T-helper 2 cell (primary cell): ENCODE data around the gene ORC5.

Experiments used
- DNase-seq, 5 experiments: peaks; one replicate each; pipeline versions ENCODE4 v3.0.0 to v3.0.0-alpha.2; 2012 to 2022

ORC5 gene

DNA sequence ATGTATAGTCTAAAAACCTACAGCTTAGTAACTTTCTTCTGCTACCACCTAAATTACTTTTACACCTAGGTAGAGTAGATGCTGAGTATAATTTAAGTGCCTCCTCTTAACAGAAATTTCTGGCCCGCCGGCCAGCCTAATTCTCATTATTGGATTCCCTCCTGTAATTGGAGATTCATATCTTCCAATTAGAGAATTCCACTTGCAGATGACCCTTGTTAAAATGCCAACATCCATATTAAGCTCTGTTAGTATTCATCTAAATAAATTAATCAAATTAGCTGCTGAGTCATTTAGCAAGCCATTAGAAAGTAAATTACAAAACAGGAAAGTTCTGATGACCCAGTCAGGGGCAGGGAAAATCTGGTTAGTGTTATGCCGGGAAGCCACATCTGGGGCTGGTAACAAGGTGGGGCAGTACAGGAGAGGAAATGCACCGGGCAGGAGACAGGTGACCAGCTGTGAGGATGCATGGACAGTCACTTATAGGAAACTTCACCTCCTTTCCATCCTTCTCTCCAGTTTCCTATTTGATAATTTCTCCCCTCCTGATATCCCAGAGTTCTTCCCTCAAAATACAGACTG is 82.8 kb downstream of the ORC5 start:
- DNase-seq, result no peak

DNA sequence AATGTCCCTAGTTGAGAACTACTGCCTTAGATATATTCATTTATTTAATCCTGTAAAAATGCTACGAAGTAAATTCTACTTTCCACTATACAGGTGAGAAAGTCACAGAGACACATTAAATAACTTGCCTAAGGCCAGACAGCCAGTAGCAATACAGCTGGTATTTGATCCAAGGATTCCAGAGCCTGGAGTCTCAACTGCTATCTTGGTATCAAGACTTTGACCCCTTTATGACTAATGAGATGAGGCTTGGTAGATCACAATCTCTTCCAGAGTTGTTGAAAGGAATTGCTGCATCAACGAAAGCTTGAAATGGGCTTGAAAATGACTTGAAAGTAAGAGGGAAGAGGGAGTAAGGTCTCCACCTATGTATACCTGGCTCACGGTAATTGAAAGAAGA is 83.3 kb downstream of the ORC5 start:
- no peak for DNase-seq

DNA sequence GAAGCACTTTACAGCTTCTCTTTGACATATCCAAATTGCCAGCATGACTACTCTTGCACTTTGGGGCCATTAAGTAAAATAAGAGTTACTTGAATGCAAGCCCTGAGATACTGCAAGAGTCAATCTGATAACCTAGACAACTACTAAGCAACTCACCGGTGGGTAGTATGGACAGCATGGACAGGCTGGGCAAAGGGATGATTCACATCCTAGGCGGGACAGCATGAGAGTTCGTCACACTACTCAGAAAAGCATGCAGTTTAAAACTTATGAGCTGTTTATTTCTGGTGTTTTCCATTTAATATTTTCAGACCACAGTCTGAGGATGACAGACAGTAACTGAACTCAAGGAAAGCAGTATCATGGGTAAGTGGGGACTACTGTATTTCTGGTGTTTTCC is 84.0 kb downstream of the ORC5 start:
- no peak for DNase-seq

DNA sequence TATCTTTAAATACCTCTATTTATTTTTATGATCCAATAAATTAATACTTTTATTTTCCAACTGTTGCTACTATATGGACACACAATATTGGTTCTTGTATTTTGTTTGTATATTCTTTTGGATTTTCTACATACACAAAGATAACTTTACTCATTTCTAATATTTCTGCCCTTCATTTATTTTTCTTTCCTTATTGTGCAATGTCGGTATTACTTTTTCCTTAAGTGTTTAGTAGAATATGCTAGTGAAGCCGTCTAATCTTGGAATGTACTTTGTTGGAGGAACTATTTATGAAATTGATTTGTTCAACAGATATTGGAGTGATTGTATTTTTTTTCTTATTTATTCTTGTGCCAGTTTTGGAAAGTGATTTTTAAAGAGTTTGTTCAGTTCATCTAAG is 94.0 kb downstream of the ORC5 start:
- no peak for DNase-seq

DNA sequence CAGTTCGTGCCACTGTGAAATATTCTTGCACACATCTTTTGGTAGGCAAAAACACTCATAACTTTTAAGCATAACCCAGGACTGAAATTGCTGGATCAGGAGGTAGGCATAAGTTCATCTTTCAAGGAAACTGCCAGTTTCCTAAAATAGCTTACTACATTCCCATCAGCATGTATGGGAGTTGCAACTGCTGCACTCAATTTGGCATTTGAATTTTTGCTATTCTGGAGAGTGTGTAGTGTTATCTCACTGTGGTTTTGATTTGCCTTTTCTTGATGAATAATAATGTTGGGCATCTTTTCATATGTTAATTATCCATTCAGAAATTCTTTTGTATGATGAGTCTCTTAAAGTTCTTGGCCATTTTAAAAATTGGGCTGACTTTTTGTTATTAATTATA is 95.2 kb downstream of the ORC5 start:
- DNase-seq, result no peak

DNA sequence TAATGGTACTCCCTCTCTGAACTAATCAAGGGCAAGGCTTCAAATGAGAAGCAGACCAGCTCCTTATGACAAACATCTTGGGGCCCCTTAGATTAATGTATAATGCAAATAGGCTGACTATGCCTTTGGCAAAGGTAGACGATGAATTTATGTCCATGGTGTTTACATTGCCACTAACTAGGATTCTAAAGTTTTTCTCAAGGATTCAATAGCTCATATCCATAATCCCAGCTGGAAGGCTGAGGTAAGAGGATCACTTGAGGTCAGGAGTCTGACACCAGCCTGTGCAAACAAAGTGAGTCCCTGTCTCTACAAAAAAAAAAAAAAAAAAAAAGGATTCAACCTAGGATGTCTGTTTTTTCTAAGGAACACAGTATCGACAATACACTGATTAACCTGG is 96.5 kb downstream of the ORC5 start:
- no peak for DNase-seq

DNA sequence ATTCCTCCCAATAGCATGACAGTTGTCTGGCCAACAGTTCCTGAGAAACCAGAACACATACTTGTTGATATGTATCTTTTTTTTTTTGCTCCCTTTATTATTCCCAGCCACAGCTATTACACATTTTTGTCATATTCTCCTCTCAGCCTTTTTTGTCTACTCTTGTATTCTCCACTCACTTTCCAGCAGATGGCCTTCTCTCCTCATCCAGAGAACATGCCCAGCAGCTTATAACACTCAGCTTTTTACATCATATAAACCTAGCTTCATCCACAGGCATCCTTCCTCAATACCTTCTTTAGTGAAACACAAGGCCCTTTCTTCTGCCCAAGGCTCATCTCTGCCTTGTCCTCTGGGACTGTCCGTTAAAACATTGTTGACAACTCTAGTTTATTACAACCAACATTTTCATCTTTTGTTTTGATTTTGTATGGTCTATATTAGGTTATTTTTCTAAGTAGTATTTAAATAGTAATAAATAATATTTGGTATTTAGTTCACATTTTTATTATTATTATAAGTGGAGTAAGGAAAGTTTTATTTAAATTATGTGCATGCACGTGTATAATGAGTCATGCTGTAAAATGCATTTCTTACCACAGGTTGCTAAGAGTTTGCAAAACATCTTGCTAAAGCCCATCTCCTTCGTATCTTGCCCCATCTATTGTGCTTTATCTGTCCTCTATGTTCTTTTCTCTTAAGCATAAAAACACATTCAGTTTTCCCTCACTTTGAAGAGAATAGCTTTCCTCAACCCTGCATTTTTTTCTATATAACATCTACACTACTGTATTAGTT is 101.5 kb downstream of the ORC5 start:
- peak in 1 of 5 experiments; percentile 2 for DNase-seq

DNA sequence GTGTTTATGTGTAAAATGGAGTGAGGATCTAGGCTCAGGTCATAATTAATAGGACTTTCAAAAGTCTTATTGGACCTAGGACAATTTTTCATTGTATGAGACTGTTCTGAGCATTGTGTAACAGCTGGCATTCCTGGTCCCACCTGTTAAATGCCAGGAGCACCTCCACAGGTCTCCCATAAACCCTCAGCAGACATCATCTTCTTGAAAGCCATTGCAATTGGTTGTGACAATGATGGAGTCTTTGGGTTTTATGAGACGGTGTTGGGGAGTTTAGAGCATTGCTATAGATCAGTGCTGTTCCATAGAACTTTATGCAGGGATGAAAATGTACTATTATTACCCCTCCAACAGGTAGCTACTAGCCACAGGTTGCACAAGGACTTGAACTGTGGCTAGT is 108.9 kb downstream of the ORC5 start:
- DNase-seq, result no peak

DNA sequence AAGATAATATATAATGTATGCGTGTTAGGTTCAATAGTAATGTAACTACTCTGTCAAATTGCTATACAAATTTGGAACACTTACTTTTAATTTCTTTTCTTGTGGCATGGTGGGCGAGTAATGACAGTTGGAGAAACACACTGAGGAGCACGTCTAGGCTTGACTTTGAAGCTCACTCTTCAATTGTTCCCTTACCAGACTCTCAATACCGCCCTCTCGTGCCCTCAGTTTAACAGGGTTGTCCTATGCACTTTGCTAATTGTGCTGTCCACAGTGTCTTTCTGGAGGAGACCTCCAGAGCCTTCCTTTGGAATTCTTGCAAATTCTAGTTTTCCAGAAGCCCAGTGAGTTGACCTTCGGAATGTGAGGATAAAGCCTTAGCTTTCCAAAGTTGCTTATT is 111.1 kb downstream of the ORC5 start:
- DNase-seq, result no peak

DNA sequence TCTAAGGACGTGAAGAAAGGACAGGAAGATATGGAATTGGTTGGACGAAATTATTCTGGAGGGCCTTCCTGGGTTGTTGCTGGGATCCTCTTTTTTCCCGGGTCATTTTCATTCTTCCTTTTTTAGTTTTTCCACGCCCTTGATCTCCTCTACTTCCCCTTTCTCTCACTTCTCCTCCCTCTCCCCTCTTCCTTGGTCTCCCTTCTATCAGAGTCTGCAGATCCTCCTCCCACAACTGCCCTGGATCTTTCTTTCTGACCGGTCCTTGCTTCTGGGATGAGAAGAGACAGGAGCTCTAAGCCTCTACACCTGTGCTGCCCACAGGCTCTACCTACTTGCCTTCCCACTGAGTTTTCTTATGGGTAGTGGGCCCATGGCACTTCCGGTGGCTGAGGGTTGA is 114.7 kb downstream of the ORC5 start:
- no peak for DNase-seq

DNA sequence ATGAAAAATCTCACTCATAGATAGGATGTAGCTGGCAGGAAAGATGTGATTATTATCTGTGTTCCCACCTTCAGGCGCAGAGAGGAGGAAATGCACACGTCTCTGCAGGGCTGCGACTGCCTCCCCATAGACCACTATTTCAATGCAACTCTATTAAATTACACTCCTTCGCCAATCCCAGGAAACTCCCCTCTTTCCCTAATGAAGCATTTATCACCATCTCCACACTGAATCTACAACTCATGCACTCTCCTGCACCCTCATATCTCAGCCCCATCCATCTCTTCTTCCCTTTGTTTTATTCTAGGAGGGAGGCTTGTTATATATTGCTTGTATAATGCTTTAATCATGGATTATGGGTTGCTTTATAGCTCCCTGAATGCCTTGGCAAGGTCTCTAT is 116.6 kb downstream of the ORC5 start:
- DNase-seq, result no peak

DNA sequence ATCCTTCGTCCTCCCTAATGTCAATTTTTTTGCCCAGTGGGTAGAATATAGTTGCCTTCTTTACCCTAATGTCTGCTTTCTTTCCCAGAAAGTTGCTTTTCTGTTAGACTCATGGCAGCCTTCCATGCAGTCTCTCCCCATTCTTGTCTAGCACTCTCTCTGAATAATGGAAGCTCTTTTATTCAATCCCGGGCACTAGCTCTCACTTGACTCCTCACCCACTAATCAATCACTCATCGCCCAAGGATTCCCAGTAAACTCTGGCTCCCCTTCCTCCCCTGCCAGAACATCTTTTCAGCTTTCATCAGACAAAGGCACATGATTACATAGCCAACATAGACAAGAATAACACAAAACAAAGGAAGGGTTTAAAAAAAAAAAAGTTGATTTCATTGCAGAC is 118.2 kb downstream of the ORC5 start:
- no peak for DNase-seq

DNA sequence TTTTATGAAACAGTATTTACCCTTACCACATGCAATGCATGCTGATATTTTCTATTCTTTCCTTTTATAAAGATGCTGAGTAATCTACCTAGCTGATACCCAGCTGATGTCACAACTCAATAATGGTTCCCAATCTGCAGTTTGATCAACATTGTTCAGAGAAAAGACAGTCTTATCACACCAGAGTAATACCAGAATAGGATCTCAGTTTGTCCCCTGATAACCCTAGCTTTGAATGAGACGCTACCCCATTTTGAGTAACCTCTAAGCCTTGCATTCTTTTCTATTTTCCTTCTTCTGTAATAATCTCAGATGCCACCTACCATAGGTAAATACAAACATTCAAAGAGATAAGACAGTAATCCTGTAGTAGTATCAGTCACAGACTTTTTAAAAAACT is 118.8 kb downstream of the ORC5 start:
- DNase-seq, result no peak
